NT2/D1 (cell line): ENCODE data around the gene FSD1.

Source experiments
- SUZ12 ChIP-seq: IDR thresholded peaks from 2 replicates; pipeline ENCODE4 v1.6.1; 2011; ENCODE audit not compliant: insufficient read length, insufficient read depth; ENCODE audit errors: extremely low read depth
- YY1 ChIP-seq: IDR thresholded peaks from 2 replicates; pipeline ENCODE4 v1.6.1; 2011; ENCODE audit not compliant: insufficient read length, insufficient read depth

- no peak for TF ChIP-seq YY1
- TF ChIP-seq SUZ12, result no peak
These were observed 46.3 kb downstream of the FSD1 start for GRCh38 chr19:4350726-4351125.
